Activated T-cell treated with anti-CD3 and anti-CD28 coated beads for 48 hours (primary cell): ENCODE data around the gene GSC2.

Source experiments
- DNase-seq: peaks from one replicate; pipeline ENCODE4 v3.0.0-alpha.2; 2020; ENCODE audit warnings: low read depth

Gene GSC2

GRCh38 chr22:19119949-19120348 lies 30.1 kb downstream of the GSC2 start:
- no peak for DNase-seq

- no peak for DNase-seq
Observed at GRCh38 chr22:19118329-19118880, 31.7 kb downstream of the GSC2 start.

DNA sequence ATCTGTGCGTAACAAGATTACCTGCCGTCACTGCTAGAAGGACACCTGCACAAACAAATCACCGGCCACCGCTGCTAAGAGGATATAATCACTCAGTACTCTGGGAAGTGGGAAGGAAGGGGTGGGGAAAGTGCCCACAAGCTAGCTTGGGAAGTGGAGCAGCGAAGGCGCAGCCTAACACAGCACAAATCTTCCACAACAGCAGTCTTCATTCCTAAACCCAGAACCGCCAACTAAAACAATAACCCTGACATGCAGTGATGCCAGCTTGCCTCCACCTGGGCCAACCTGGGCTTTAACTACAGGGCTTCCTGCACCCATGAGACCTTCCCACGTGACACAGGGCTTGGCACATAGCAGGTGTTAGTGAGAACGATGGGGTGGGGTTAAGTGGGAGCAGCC lies 33.0 kb downstream of the GSC2 start:
- DNase-seq = no peak

GRCh38 chr22:19115628-19116027 lies 34.5 kb downstream of the GSC2 start:
- no peak for DNase-seq

GRCh38 chr22:19114984-19115552 lies 35.0 kb downstream of the GSC2 start:
- DNase-seq = no peak

GRCh38 chr22:19113429-19113828 lies 36.7 kb downstream of the GSC2 start:
- no peak for DNase-seq

DNA sequence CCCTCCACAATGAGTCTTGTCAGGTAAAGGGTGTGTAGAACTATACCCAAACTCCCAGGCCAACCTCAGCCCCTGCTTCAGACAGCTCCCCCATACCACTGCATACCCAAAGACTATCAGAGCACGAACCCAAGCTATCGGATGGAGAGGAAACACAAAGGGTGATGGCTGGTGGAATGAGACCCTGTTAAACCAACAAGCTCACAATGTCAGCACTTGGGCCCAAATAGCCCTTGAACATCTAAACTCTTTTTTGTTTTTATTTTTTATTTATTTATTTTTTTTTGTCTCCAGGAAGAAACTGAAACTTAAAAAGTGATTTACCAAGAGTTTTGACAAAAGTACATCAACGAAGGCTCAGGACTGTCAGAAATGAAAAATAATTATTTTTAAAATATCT lies 38.5 kb downstream of the GSC2 start:
- DNase-seq = no peak

DNA sequence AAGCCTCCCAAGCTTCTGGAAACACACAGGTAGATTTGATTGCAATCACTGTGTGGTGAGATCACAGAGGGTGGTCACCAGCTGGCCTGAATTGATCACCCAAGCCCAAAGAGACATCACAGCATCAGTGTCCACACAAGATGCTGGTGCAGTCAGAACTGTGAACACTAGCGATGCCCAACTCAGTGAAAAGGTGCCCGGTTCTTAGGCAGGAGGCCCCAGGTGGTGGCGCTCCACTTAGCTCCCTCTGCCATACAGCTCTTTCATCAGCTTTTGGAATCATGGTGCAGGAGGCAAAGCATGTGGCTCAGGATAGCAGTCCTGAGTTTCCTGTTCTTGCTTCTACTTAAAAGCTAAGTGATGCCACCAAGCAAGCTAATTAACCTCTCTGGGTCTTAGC lies 39.0 kb downstream of the GSC2 start:
- no peak for DNase-seq

DNA sequence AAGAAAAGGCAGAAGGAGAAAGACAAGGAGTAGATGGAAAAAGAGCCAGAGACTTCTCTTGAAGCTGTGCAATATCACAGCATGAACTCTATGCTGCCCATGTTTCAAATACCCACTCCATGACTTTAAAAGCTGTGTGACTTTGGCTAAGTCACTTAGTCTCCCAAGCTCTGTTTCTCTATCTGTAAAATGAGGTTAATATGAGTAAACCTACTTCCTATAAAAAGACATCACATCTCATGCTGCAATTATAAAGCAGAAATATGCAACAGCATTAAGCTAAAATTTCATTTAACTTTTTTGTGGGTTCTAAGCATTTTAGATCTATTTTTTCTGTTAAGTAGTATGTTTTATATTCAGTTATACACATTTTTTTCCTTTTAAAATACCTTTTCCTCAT lies 39.4 kb downstream of the GSC2 start:
- DNase-seq = no peak

GRCh38 chr22:19110064-19110458 lies 40.0 kb downstream of the GSC2 start:
- DNase-seq = no peak

- DNase-seq = no peak
Observed at GRCh38 chr22:19109198-19110063, 40.7 kb downstream of the GSC2 start.

DNA sequence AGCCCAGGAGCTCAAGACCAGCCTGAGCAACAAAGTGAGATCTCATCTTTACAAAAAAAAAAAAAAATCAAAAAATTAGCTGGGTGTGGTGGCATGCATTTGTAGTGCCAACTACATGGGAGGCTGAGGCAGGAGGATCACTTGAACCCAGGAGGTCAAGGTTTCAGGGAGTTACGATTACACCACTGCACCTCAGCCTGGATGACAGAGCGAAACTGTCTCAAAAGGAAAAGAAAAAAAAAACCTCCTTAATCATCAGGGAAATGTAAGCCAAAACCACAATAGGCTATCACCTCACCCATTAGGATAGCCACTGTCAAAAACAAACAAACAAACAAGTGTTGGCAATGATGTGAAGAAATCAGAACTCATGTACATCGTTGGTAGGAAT lies 41.3 kb downstream of the GSC2 start:
- DNase-seq = no peak

- no peak for DNase-seq
Observed at GRCh38 chr22:19107730-19108074, 42.4 kb downstream of the GSC2 start.

DNA sequence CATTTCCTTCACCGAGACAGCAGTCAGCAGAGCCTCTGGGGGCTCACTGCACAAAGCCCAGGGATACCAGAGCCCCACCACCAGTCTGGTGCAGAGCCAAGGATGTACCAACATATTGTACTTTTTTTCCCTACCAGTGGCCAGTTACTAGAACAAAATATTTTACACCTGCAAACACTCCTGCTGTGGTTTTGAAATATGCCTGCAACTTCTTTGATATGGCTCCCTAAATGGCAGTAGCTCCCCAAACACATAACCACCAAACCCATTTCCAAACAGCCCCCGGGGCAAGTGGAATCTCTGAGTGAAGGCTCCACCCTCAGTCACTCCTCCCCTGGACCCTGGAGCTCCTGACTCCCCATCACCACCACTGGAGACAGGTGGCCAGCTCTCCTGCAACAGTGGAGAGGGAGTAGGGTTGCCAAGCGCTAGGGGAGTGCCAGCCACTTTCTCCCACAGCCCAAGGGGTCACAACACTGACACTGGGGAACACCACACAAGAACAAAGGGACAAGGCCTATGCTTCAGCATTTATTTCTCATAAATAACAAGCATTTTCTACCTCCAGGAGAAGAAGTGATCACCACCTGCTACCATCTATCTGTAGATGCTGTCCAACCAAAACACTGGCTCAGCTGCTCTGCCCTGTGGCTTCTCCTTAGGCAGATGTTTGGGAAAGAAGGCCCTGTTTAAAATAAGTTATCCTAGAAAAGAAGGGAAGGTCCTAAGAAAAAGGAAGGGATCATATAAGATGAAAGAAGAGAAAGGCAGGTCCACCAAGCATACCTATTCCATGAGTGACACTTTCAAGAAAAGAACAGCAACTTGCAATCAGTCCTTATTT lies 43.0 kb downstream of the GSC2 start:
- no peak for DNase-seq

GRCh38 chr22:19105867-19106802 lies 44.0 kb downstream of the GSC2 start:
- DNase-seq = no peak

- no peak for DNase-seq
Observed at GRCh38 chr22:19105456-19105855, 44.6 kb downstream of the GSC2 start.

DNA sequence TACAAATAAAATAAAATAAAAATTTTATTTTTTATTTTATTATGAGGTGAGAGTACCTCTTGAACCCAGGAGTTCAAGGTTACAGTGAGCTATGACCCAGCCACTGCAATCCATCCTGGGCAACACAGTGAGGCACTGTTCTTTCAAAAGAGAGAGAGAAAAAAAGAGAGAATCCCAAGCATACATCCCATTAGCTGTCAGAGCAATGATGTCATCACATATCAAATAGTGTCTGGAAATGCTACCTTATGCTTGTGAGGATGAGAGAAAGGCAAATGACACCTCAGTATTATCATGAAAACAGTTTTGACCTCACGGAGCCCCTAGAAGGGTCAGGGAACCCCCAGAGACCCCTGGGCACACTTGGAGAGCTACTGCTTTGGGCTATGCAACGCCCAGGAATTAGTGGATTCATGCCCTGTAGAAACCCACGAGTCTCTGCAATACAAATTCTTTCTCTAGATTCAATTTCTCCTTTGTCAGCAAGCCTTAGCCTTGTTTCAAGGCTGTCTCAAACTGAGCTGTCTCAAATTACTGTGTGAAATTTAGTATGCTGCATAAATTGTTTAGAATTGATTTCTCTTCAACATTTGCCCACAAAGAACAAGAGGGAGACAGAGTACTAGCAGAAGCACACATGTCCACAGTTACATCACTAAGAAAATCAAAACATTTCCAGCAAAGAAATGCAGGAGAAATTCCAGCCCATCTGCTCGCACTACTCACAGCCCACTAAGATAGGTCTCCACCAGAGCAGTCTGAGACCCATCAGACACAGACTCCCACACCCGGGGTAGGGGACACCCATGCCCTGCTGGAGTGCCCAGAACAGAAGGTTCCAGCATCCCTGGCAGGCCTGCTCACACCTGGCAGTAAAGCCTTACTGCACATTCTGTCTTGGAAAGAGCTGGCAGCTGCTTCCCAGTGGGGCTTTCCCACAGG lies 45.9 kb downstream of the GSC2 start:
- no peak for DNase-seq

GRCh38 chr22:19098157-19098556 lies 51.9 kb downstream of the GSC2 start:
- no peak for DNase-seq

- DNase-seq = no peak
Observed at GRCh38 chr22:19097518-19097917, 52.6 kb downstream of the GSC2 start.
